MM.1S (cell line): Measurements from ENCODE around the gene DLG5.

ENCODE experiments used
- DNase-seq: peaks from one replicate; pipeline ENCODE4 v3.0.0-alpha.2; 2015
- H2AFZ ChIP-seq: fragments of 300-600 bp; sonication (generic); 2 replicates; pipeline ENCODE4 v1.6.0; 2016; ENCODE audit warnings: antibody characterized with exemption, low read length
- H3F3A ChIP-seq: fragments of 300-600 bp; sonication (generic); 2 replicates; pipeline ENCODE4 v1.6.1; 2016; ENCODE audit warnings: mild to moderate bottlenecking, antibody characterized with exemption, low read length, moderate library complexity, mixed read lengths; ENCODE audit not compliant: insufficient read depth
- H3K27ac ChIP-seq: fragments of 300-600 bp; sonication (generic); 2 replicates; pipeline ENCODE4 v1.5.1; 2016; ENCODE audit warnings: mild to moderate bottlenecking, low read length
- H3K27me3 ChIP-seq: fragments of 300-600 bp; sonication (generic); replicated peaks from 2 replicates; pipeline ENCODE4 v1.6.0; 2016; ENCODE audit warnings: low read length; ENCODE audit not compliant: insufficient read depth
- H3K36me3 ChIP-seq: fragments of 300-600 bp; sonication (generic); replicated peaks from 2 replicates; pipeline ENCODE4 v1.6.1; 2016; ENCODE audit warnings: mild to moderate bottlenecking, low read length, mixed read lengths; ENCODE audit not compliant: insufficient read depth
- H3K4me1 ChIP-seq: fragments of 300-600 bp; sonication (generic); 2 replicates; pipeline ENCODE4 v1.6.1; 2016; ENCODE audit warnings: low read length, mixed read lengths
- H3K4me2 ChIP-seq: fragments of 300-600 bp; sonication (generic); 2 replicates; pipeline ENCODE4 v1.6.0; 2016; ENCODE audit warnings: low read depth, low read length
- H3K4me3 ChIP-seq: fragments of 300-600 bp; sonication (generic); 2 replicates; pipeline ENCODE4 v1.5.1; 2016; ENCODE audit warnings: low read length, mixed read lengths
- H3K79me2 ChIP-seq: fragments of 300-600 bp; sonication (generic); 2 replicates; pipeline ENCODE4 v1.6.1; 2016; ENCODE audit warnings: mixed run types, low read length, mixed read lengths
- H3K9ac ChIP-seq: fragments of 300-600 bp; sonication (generic); 2 replicates; pipeline ENCODE4 v1.6.1; 2016; ENCODE audit warnings: low read length, mixed read lengths
- H3K9me2 ChIP-seq: fragments of 300-600 bp; sonication (generic); replicated peaks from 2 replicates; pipeline ENCODE4 v1.6.1; 2016; ENCODE audit warnings: mild to moderate bottlenecking, low read length, mixed read lengths; ENCODE audit not compliant: insufficient read depth
- H3K9me3 ChIP-seq: fragments of 300-600 bp; sonication (generic); replicated peaks from 2 replicates; pipeline ENCODE4 v1.6.1; 2016; ENCODE audit warnings: mild to moderate bottlenecking, low read length, mixed read lengths; ENCODE audit not compliant: insufficient read depth
- H4K20me1 ChIP-seq: fragments of 300-600 bp; sonication (generic); 2 replicates; pipeline ENCODE4 v1.6.1; 2016; ENCODE audit warnings: mild to moderate bottlenecking, low read length, moderate library complexity, mixed read lengths; ENCODE audit not compliant: insufficient read depth
- CTCF ChIP-seq: fragments of 300-600 bp; sonication (generic); IDR thresholded peaks from 2 replicates; pipeline ENCODE4 v1.5.1; 2016; ENCODE audit warnings: antibody characterized with exemption, low read length, mixed read lengths
- EZH2 ChIP-seq: fragments of 300-600 bp; sonication (generic); optimal IDR thresholded peaks from 2 replicates; pipeline ENCODE3; 2017; ENCODE audit warnings: low read depth, mild to moderate bottlenecking, antibody characterized with exemption, low read length, mixed read lengths
- EZH2phosphoT487 ChIP-seq: fragments of 300-600 bp; sonication (generic); IDR thresholded peaks from 2 replicates; pipeline ENCODE4 v1.6.1; 2018; ENCODE audit warnings: antibody characterized with exemption, low read length

Gene DLG5

GRCh38 chr10:77893386-77893785, 33.2 kb downstream of the DLG5 start:
- Histone ChIP-seq H3K9me2 (no peaks in the 10 kb centered on the region), H3K27me3 (no peaks in the 10 kb centered on the region), H4K20me1 (no peaks in the 10 kb centered on the region), H3K4me3 (no peak overlapping the region), H3K9ac (no peak overlapping the region), H3K79me2 (peaks cover 38% of the 10 kb centered on the region), H3K27ac (no peak overlapping the region), H3K4me1 (no peaks in the 10 kb centered on the region), H3K36me3 (no peaks in the 10 kb centered on the region), H2AFZ (no peak overlapping the region), H3K9me3 (no peaks in the 10 kb centered on the region), H3K4me2 (no peak overlapping the region), H3F3A (no peaks in the 10 kb centered on the region)
- DNase-seq, result no peak
- no peak for TF ChIP-seq CTCF
- no peak for TF ChIP-seq EZH2phosphoT487
- TF ChIP-seq EZH2, result no peak

- no peak for TF ChIP-seq CTCF
- TF ChIP-seq EZH2phosphoT487, result no peak
- no peak for TF ChIP-seq EZH2
- H3K9me3 ChIP-seq, result no peaks in the 10 kb centered on the region
- H3K4me3 ChIP-seq, result no peak overlapping the region
- no peaks in the 10 kb centered on the region for H3K4me1 ChIP-seq
- H3F3A ChIP-seq, result no peaks in the 10 kb centered on the region
- H3K27me3 ChIP-seq, result no peaks in the 10 kb centered on the region
- peaks cover 41% of the 10 kb centered on the region for H3K79me2 ChIP-seq
- H4K20me1 ChIP-seq, result no peaks in the 10 kb centered on the region
- no peaks in the 10 kb centered on the region for H3K36me3 ChIP-seq
- no peak overlapping the region for H2AFZ ChIP-seq
- H3K9me2 ChIP-seq, result no peaks in the 10 kb centered on the region
- no peak overlapping the region for H3K4me2 ChIP-seq
- no peak overlapping the region for H3K9ac ChIP-seq
- no peak for DNase-seq
- no peak overlapping the region for H3K27ac ChIP-seq
Observed at GRCh38 chr10:77892761-77893160, 33.8 kb downstream of the DLG5 start.

- no peak for DNase-seq
- Histone ChIP-seq H2AFZ (no peak overlapping the region), H3F3A (no peaks in the 10 kb centered on the region), H3K4me1 (no peaks in the 10 kb centered on the region), H3K27me3 (no peaks in the 10 kb centered on the region), H4K20me1 (no peaks in the 10 kb centered on the region), H3K27ac (no peak overlapping the region), H3K4me2 (no peak overlapping the region), H3K36me3 (no peaks in the 10 kb centered on the region), H3K9me3 (no peaks in the 10 kb centered on the region), H3K9me2 (no peaks in the 10 kb centered on the region), H3K4me3 (no peak overlapping the region), H3K9ac (no peak overlapping the region), H3K79me2 (peaks cover 42% of the 10 kb centered on the region)
- no peak for TF ChIP-seq CTCF
- no peak for TF ChIP-seq EZH2phosphoT487
- TF ChIP-seq EZH2, result no peak
Observed at GRCh38 chr10:77892021-77892739, 34.4 kb downstream of the DLG5 start.
